GM23248 (cell line): ENCODE data around the gene ABCB11. TPM values are rescaled to one million over a fixed set of nuclear protein-coding genes. Genes with fewer than 3 reads are reported as not detected.

Experiments used
- DNase-seq: peaks from one replicate; pipeline ENCODE4 v3.0.0-alpha.2; 2015
- H2AFZ ChIP-seq: fragments of 200-600 bp; sonication (generic); 2 replicates; pipeline ENCODE4 v1.6.1; 2016; ENCODE audit warnings: antibody characterized with exemption
- H3F3A ChIP-seq: fragments of 200-600 bp; sonication (generic); 2 replicates; pipeline ENCODE4 v1.6.1; 2016; ENCODE audit warnings: mild to moderate bottlenecking, antibody characterized with exemption, mixed run types; ENCODE audit not compliant: insufficient read depth
- H3K27ac ChIP-seq: fragments of 200-600 bp; sonication (generic); 2 replicates; pipeline ENCODE4 v1.5.1; 2016; ENCODE audit warnings: mild to moderate bottlenecking
- H3K27me3 ChIP-seq: fragments of 200-600 bp; sonication (generic); replicated peaks from 2 replicates; pipeline ENCODE4 v1.6.1; 2016; ENCODE audit warnings: mild to moderate bottlenecking; ENCODE audit not compliant: insufficient read depth
- H3K36me3 ChIP-seq: fragments of 200-600 bp; sonication (generic); 2 replicates; pipeline ENCODE4 v1.6.1; 2016; ENCODE audit warnings: low read depth, mild to moderate bottlenecking
- H3K4me1 ChIP-seq: fragments of 200-600 bp; sonication (generic); 2 replicates; pipeline ENCODE4 v1.6.1; 2016; ENCODE audit warnings: mild to moderate bottlenecking; ENCODE audit not compliant: insufficient read depth
- H3K4me2 ChIP-seq: fragments of 200-600 bp; sonication (generic); one replicate; pipeline ENCODE4 v1.6.1; 2016; ENCODE audit warnings: mild to moderate bottlenecking; ENCODE audit not compliant: unreplicated experiment
- H3K4me3 ChIP-seq: fragments of 200-600 bp; sonication (generic); 2 replicates; pipeline ENCODE4 v1.5.1; 2016; ENCODE audit warnings: mild to moderate bottlenecking
- H3K79me2 ChIP-seq: fragments of 200-600 bp; sonication (generic); 2 replicates; pipeline ENCODE4 v1.6.1; 2016; ENCODE audit warnings: mild to moderate bottlenecking; ENCODE audit not compliant: insufficient read depth
- H3K9ac ChIP-seq: fragments of 200-600 bp; sonication (generic); 2 replicates; pipeline ENCODE4 v1.6.1; 2016; ENCODE audit warnings: mild to moderate bottlenecking
- H3K9me2 ChIP-seq: fragments of 200-600 bp; sonication (generic); 2 replicates; pipeline ENCODE4 v1.6.1; 2016; ENCODE audit warnings: mixed run types, mild to moderate bottlenecking, moderate library complexity; ENCODE audit not compliant: insufficient read depth
- H3K9me3 ChIP-seq: fragments of 200-600 bp; sonication (generic); one replicate; pipeline ENCODE4 v1.6.1; 2017; ENCODE audit warnings: low read depth
- H4K20me1 ChIP-seq: fragments of 200-600 bp; sonication (generic); 2 replicates; pipeline ENCODE4 v1.6.0; 2016; ENCODE audit not compliant: insufficient read depth
- EZH2 ChIP-seq: fragments of 200-600 bp; sonication (generic); IDR thresholded peaks from 2 replicates; pipeline ENCODE4 v1.6.1; 2018; ENCODE audit warnings: antibody characterized with exemption, mild to moderate bottlenecking; ENCODE audit not compliant: insufficient read depth, poor library complexity, severe bottlenecking
- EZH2phosphoT487 ChIP-seq: fragments of 200-600 bp; sonication (generic); IDR thresholded peaks from 2 replicates; pipeline ENCODE4 v1.6.1; 2018; ENCODE audit warnings: antibody characterized with exemption, moderate library complexity, mild to moderate bottlenecking, low read depth; ENCODE audit not compliant: insufficient read depth
- WGBS, 2 experiments: methylation state at CpG; one replicate each; pipeline ENCODE4 v1.1.6; 2015 to 2017; ENCODE audit warnings: low lambda C conversion rate in 2 of 2, low coverage in 1 of 2; ENCODE audit errors: missing lambda C conversion rate in 2 of 2; 5-methylcytosine and 5-hydroxymethylcytosine counted together
- in situ Hi-C: fragments of 300-500 bp; cut with MboI; formaldehyde crosslinking; loops from 2 replicates; pipeline ENCODE4 v1.15.0; 2020
- polyA plus RNA-seq: library from polyadenylated mRNA; unstranded; fragments of >200 nt; fragmentation: Nextera tagmentation; extraction: Ambion mirVana; gene quantifications from 2 replicates; pipeline ENCODE4 v1.2.1, GENCODE V29; 2016
- total RNA-seq: library from RNA; depleted of rRNA; stranded (reverse); fragments of >200 nt; shearing (Covaris generic); gene quantifications from 2 replicates; pipeline ENCODE4 v1.2.3, GENCODE V29; 2014

The ABCB11 gene
- total and polyA plus RNA-seq, 2 experiments from 2014 or later: not detected

- H4K20me1 ChIP-seq: no peaks in the 10 kb centered on the region
- H3K79me2 ChIP-seq: no peaks in the 10 kb centered on the region
- no peaks in the 10 kb centered on the region for H3K27me3 ChIP-seq
- no peak overlapping the region for H3K4me2 ChIP-seq
- in situ Hi-C loops: no loop called here
- TF ChIP-seq EZH2: no peak
- no peak for TF ChIP-seq EZH2phosphoT487
- no peaks in the 10 kb centered on the region; the same call in 1 of the 2 replicates for H3K4me1 ChIP-seq
- DNase-seq: no peak
- H3K27ac ChIP-seq: no peak overlapping the region
- H3K4me3 ChIP-seq: no peak overlapping the region
- H3K9me3 ChIP-seq: no peaks in the 10 kb centered on the region
- H3F3A ChIP-seq: no peaks in the 10 kb centered on the region
- H3K36me3 ChIP-seq: no peaks in the 10 kb centered on the region
- 49% methylated on average over 5 of the region's 5 CpGs for WGBS, 2 experiments
- no peak overlapping the region for H3K9ac ChIP-seq
- H3K9me2 ChIP-seq: no peaks in the 10 kb centered on the region
- no peak overlapping the region for H2AFZ ChIP-seq
Measured at GRCh38 chr2:169001116-169001815, 29.9 kb downstream of the ABCB11 start.

- H3K4me2 ChIP-seq: no peak overlapping the region
- no peak for TF ChIP-seq EZH2
- TF ChIP-seq EZH2phosphoT487: no peak
- no peaks in the 10 kb centered on the region for H3K36me3 ChIP-seq
- in situ Hi-C loops: no loop called here
- H3K9me2 ChIP-seq: no peaks in the 10 kb centered on the region
- H2AFZ ChIP-seq: no peak overlapping the region
- no peak overlapping the region for H3K9ac ChIP-seq
- peak; percentile 16 for DNase-seq
- H3K27me3 ChIP-seq: no peaks in the 10 kb centered on the region
- 23 to 30% methylated on average over 1 of the region's 1 CpG for WGBS, 2 experiments
- H3K9me3 ChIP-seq: no peaks in the 10 kb centered on the region
- no peaks in the 10 kb centered on the region; the same call in 1 of the 2 replicates for H3K4me1 ChIP-seq
- no peaks in the 10 kb centered on the region for H4K20me1 ChIP-seq
- H3K4me3 ChIP-seq: no peak overlapping the region
- no peaks in the 10 kb centered on the region for H3F3A ChIP-seq
- no peak overlapping the region for H3K27ac ChIP-seq
- H3K79me2 ChIP-seq: no peaks in the 10 kb centered on the region
Measured at GRCh38 chr2:168999668-169000213, 31.4 kb downstream of the ABCB11 start.

GRCh38 chr2:168998609-168999211, 32.4 kb downstream of the ABCB11 start:
- H4K20me1 ChIP-seq: no peaks in the 10 kb centered on the region
- 53 to 60% methylated on average over 4 of the region's 4 CpGs for WGBS, 2 experiments
- in situ Hi-C loops: no loop called here

GRCh38 chr2:168997794-168998193, 33.3 kb downstream of the ABCB11 start:
- no peaks in the 10 kb centered on the region for H3K9me3 ChIP-seq
- no peaks in the 10 kb centered on the region for H3K36me3 ChIP-seq
- H2AFZ ChIP-seq: no peak overlapping the region
- DNase-seq: no peak
- no peak for TF ChIP-seq EZH2
- TF ChIP-seq EZH2phosphoT487: no peak
- peaks cover 3% of the 10 kb centered on the region; the same call in 1 of the 2 replicates for H3K4me1 ChIP-seq
- no peaks in the 10 kb centered on the region; the same call in 1 of the 2 replicates for H3K27me3 ChIP-seq
- H3K79me2 ChIP-seq: no peaks in the 10 kb centered on the region
- 39 to 43% methylated on average over 1 of the region's 1 CpG for WGBS, 2 experiments
- no peaks in the 10 kb centered on the region for H3F3A ChIP-seq
- no peak overlapping the region for H3K9ac ChIP-seq
- H3K4me2 ChIP-seq: no peak overlapping the region
- H3K27ac ChIP-seq: no peak overlapping the region
- H3K9me2 ChIP-seq: no peaks in the 10 kb centered on the region
- in situ Hi-C loops: no loop called here
- no peaks in the 10 kb centered on the region for H4K20me1 ChIP-seq
- H3K4me3 ChIP-seq: no peak overlapping the region

More at GRCh38 chr2:168998609-168999211, 32.4 kb downstream of the ABCB11 start:
- H3K9ac ChIP-seq: no peak overlapping the region
- H2AFZ ChIP-seq: no peak overlapping the region
- H3K9me2 ChIP-seq: no peaks in the 10 kb centered on the region
- DNase-seq: no peak
- TF ChIP-seq EZH2phosphoT487: no peak
- TF ChIP-seq EZH2: no peak
- H3K36me3 ChIP-seq: no peaks in the 10 kb centered on the region
- H3K4me1 ChIP-seq: no peaks in the 10 kb centered on the region; the same call in 1 of the 2 replicates
- no peak overlapping the region for H3K4me2 ChIP-seq
- no peaks in the 10 kb centered on the region for H3F3A ChIP-seq
- H3K27ac ChIP-seq: no peak overlapping the region
- no peak overlapping the region for H3K4me3 ChIP-seq
- no peaks in the 10 kb centered on the region for H3K9me3 ChIP-seq
- H3K27me3 ChIP-seq: no peaks in the 10 kb centered on the region; the same call in 1 of the 2 replicates
- H3K79me2 ChIP-seq: no peaks in the 10 kb centered on the region
